Activated naive CD8-positive, alpha-beta T cell (primary cell): ENCODE measurements around the gene TFAP2D.

Experiments
- H3K27ac Mint-ChIP-seq: one replicate; pipeline ENCODE4 v1.8.0; 2021; ENCODE audit warnings: mixed read lengths
- H3K27me3 Mint-ChIP-seq: one replicate; pipeline ENCODE4 v1.8.0; 2021; ENCODE audit warnings: mixed read lengths
- H3K36me3 Mint-ChIP-seq: one replicate; pipeline ENCODE4 v1.8.0; 2021; ENCODE audit warnings: mixed read lengths
- H3K4me1 Mint-ChIP-seq: one replicate; pipeline ENCODE4 v1.8.0; 2021; ENCODE audit warnings: low read depth, mixed read lengths
- H3K4me3 Mint-ChIP-seq: one replicate; pipeline ENCODE4 v1.8.0; 2021; ENCODE audit warnings: mild to moderate bottlenecking, mixed read lengths
- H3K9me3 Mint-ChIP-seq: one replicate; pipeline ENCODE4 v1.8.0; 2021; ENCODE audit warnings: low read depth, mixed read lengths

TFAP2D gene

DNA sequence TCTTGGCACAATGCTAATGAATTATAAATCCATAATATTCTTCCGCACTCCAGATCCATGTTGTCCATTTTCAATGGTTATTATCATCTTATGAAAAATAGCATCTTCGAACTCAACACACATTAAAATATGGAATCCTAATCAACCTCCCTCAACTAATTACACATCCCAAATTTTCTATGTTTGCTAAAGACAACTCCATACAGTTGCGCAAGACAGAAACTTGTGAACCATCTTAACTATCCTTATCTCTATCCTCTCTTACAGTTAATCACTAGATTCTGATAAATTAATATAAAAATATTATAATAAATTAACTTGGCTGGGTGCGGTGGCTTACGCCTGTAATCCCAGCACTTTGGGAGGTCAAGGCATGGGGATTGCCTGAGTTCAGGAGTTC lies 67.1 kb downstream of the TFAP2D start:
- Mint-ChIP-seq H3K9me3 (peaks cover 7% of the 10 kb centered on the region), H3K27ac (no peak overlapping the region), H3K4me1 (no peaks in the 10 kb centered on the region), H3K27me3 (peaks cover 3% of the 10 kb centered on the region), H3K36me3 (no peaks in the 10 kb centered on the region), H3K4me3 (no peak overlapping the region)

DNA sequence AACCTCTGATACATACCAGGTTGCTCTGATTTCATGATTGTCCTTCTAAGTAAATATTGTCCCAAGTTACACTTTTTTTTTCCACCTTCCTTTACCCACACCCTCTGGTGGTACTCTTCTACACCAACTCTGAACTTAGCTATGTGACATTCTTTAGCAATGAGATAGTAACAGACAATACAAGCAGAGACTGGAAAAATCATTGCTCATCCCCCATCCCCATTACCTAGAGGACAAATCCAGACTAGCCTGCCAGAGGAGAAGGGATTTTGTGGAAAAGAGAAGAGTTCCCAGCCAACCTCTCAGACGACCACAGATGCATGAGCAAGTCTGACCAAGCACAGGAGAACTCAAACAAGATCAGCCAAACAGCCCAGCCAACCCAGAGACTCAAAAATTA lies 72.6 kb downstream of the TFAP2D start:
- Mint-ChIP-seq H3K27me3 (peaks cover 6% of the 10 kb centered on the region), H3K36me3 (no peaks in the 10 kb centered on the region), H3K4me1 (no peaks in the 10 kb centered on the region), H3K4me3 (no peak overlapping the region), H3K9me3 (no peaks in the 10 kb centered on the region), H3K27ac (no peak overlapping the region)

DNA sequence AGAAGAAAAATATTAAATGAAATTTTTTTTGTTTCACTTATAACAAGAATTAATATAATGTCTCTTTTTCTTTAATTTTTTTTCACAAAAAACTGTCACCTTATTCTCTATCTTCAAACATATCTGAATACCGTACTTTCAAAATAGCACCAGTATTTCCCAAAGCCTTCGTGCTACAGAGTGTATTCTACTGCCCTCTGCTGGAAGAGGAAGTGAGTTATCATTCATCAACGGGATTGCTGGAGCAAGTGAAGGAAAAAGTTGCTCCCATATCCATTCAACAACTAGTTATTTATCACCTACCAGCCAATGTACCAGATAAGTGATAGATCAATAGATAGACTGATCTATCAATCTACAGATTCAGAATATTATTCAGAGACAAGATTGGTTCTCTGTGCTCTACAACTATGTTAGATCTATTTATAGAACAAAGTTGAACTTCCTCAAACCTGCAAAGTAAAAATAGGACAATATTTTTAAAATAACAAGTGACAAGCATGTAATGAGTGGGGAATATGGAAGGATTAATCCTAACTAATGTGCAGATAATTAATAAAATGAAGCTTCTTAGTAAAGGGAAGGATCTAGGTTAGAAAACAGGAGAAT lies 78.7 kb downstream of the TFAP2D start:
- H3K9me3 Mint-ChIP-seq = no peaks in the 10 kb centered on the region
- H3K27ac Mint-ChIP-seq = no peak overlapping the region
- peaks cover 3% of the 10 kb centered on the region for H3K27me3 Mint-ChIP-seq
- no peak overlapping the region for H3K4me3 Mint-ChIP-seq
- no peaks in the 10 kb centered on the region for H3K4me1 Mint-ChIP-seq
- H3K36me3 Mint-ChIP-seq = no peaks in the 10 kb centered on the region

- Mint-ChIP-seq H3K4me1 (no peaks in the 10 kb centered on the region), H3K4me3 (no peak overlapping the region), H3K27ac (no peak overlapping the region), H3K27me3 (peaks cover 3% of the 10 kb centered on the region), H3K36me3 (no peaks in the 10 kb centered on the region), H3K9me3 (no peaks in the 10 kb centered on the region)
These were observed 79.4 kb downstream of the TFAP2D start for GRCh38 chr6:50792771-50793170.

GRCh38 chr6:50795574-50795973 lies 82.2 kb downstream of the TFAP2D start:
- H3K36me3 Mint-ChIP-seq = no peaks in the 10 kb centered on the region
- no peak overlapping the region for H3K27ac Mint-ChIP-seq
- H3K4me3 Mint-ChIP-seq = no peak overlapping the region
- H3K27me3 Mint-ChIP-seq = peaks cover 2% of the 10 kb centered on the region
- H3K9me3 Mint-ChIP-seq = no peaks in the 10 kb centered on the region
- no peaks in the 10 kb centered on the region for H3K4me1 Mint-ChIP-seq

- Mint-ChIP-seq H3K4me3 (no peak overlapping the region), H3K9me3 (no peaks in the 10 kb centered on the region), H3K27ac (no peak overlapping the region), H3K36me3 (no peaks in the 10 kb centered on the region), H3K4me1 (no peaks in the 10 kb centered on the region), H3K27me3 (peaks cover 6% of the 10 kb centered on the region)
These were observed 91.0 kb downstream of the TFAP2D start for GRCh38 chr6:50804283-50804682.

- Mint-ChIP-seq H3K36me3 (no peaks in the 10 kb centered on the region), H3K9me3 (no peaks in the 10 kb centered on the region), H3K27me3 (peaks cover 5% of the 10 kb centered on the region), H3K4me3 (no peak overlapping the region), H3K4me1 (no peaks in the 10 kb centered on the region), H3K27ac (no peak overlapping the region)
These were observed 93.7 kb downstream of the TFAP2D start for GRCh38 chr6:50807035-50807434.

DNA sequence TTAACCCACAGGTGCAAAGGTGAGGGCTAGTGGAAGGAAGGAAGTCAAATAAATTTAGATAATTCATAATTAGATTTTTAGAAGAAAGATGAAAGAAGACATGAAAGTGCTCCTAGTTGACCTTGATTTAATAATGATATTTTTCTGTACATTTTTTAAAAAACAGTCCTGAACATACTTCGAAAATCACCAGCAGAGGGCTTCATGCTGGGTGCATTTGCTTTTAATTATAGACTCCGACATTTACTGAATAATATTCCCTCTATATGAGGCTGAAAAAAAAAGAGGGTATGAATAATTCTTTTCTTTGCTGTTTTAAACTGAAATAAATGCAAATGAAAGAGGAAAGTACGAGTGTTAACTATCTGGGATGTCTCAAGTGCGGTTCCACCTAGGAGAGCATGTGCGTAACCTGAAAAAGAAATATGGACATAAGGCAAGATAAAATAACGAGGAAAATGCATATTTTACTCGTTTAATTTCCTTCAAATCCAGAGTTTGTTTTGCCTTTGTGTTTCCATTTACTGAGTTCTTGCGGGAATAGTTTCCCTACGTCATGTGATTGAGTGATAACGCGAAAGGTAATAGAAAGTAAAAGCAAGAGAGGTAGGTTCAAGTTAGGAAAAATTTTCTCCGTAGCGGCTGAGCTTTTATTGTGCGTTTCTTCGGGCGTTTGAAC lies 102.2 kb downstream of the TFAP2D start:
- Mint-ChIP-seq H3K4me1 (peaks cover 21% of the 10 kb centered on the region), H3K27me3 (peaks cover 33% of the 10 kb centered on the region), H3K36me3 (no peaks in the 10 kb centered on the region), H3K9me3 (no peaks in the 10 kb centered on the region), H3K4me3 (peak overlapping the region; percentile 90), H3K27ac (no peak overlapping the region)

GRCh38 chr6:50816115-50816675 lies 102.9 kb downstream of the TFAP2D start:
- Mint-ChIP-seq H3K4me3 (peak overlapping the region; percentile 90), H3K27ac (no peak overlapping the region), H3K36me3 (no peaks in the 10 kb centered on the region)

DNA sequence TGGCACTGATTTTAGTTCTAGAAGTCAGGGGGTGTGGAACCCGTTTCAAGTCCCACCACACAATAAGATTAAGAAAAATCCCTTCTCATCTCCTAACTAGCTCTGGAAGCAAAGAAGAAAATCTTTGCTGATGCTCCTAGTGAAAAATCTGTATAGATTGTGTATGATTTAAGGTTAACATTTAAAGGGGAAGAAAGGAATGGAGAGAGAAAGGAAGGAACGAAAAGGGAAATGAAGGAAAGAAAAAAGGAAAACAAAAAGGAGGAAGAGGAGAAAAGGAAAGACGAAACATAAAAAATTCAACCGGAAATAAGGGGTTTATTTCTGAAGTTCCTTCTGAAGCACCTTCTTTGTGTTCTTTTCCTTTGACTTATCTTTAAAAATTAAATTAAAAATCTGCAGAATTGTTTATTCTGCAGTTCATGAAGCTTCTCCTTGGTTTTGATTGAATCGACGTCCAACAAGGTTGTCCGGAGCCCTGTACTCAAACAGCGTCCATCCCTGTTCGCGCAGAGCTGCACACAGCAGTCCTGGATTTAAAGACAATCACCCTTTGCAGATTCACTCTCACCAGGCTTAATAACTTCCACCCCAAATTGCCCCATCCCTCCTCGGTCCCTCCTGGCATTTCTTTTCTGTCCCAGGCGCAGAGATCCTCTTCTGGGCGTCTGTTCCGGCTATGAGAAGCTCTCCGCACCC lies 103.8 kb downstream of the TFAP2D start:
- H3K36me3 Mint-ChIP-seq = no peaks in the 10 kb centered on the region
- H3K9me3 Mint-ChIP-seq = no peaks in the 10 kb centered on the region
- no peak overlapping the region for H3K27ac Mint-ChIP-seq
- no peak overlapping the region for H3K4me3 Mint-ChIP-seq
- peaks cover 41% of the 10 kb centered on the region for H3K27me3 Mint-ChIP-seq
- H3K4me1 Mint-ChIP-seq = peaks cover 31% of the 10 kb centered on the region

More at GRCh38 chr6:50816115-50816675, 102.9 kb downstream of the TFAP2D start:
- Mint-ChIP-seq H3K27me3 (peaks cover 34% of the 10 kb centered on the region), H3K9me3 (no peaks in the 10 kb centered on the region), H3K4me1 (peaks cover 25% of the 10 kb centered on the region)

GRCh38 chr6:50817646-50817950 lies 104.3 kb downstream of the TFAP2D start:
- Mint-ChIP-seq H3K9me3 (no peaks in the 10 kb centered on the region), H3K27me3 (peaks cover 42% of the 10 kb centered on the region), H3K27ac (no peak overlapping the region)

GRCh38 chr6:50818020-50818419 lies 104.7 kb downstream of the TFAP2D start:
- Mint-ChIP-seq H3K4me1 (peaks cover 32% of the 10 kb centered on the region), H3K27me3 (peaks cover 44% of the 10 kb centered on the region), H3K27ac (no peak overlapping the region), H3K36me3 (no peaks in the 10 kb centered on the region), H3K4me3 (no peak overlapping the region), H3K9me3 (no peaks in the 10 kb centered on the region)

More at GRCh38 chr6:50817646-50817950, 104.3 kb downstream of the TFAP2D start:
- no peak overlapping the region for H3K4me3 Mint-ChIP-seq
- H3K36me3 Mint-ChIP-seq = no peaks in the 10 kb centered on the region
- H3K4me1 Mint-ChIP-seq = peaks cover 32% of the 10 kb centered on the region

DNA sequence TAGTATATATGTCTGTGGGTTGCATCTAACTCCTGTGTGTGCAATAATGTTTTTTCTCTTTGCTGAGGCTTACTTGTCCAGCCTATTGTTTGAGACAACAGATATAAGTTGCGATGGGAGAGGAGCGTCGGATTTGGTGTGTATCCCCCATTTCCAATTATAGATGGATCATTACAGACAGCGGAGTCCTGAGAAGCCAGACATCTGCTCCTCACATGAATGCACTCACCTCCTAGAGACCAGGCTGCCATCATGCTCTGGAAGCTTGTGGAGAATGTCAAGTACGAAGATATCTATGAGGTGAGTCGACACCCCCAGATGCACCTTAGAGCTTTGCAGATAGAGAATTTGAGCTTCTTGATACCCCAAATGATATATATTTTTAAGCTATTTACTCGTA lies 105.3 kb downstream of the TFAP2D start, which contains the start of gene TFAP2B:
TSS of gene TFAP2B (plus strand) at position 199 of the 400 bp plus-strand sequence. CDS start at position 220, 21 bp downstream.
- H3K27ac Mint-ChIP-seq = no peak within 1 kb of the TSS
- H3K4me1 Mint-ChIP-seq = peaks cover 32% of the 10 kb centered on the region
- no peaks in the 10 kb centered on the region for H3K36me3 Mint-ChIP-seq
- H3K4me3 Mint-ChIP-seq = no peak within 1 kb of the TSS
- no peaks in the 10 kb centered on the region for H3K9me3 Mint-ChIP-seq
- peaks cover 47% of the 10 kb centered on the region for H3K27me3 Mint-ChIP-seq

DNA sequence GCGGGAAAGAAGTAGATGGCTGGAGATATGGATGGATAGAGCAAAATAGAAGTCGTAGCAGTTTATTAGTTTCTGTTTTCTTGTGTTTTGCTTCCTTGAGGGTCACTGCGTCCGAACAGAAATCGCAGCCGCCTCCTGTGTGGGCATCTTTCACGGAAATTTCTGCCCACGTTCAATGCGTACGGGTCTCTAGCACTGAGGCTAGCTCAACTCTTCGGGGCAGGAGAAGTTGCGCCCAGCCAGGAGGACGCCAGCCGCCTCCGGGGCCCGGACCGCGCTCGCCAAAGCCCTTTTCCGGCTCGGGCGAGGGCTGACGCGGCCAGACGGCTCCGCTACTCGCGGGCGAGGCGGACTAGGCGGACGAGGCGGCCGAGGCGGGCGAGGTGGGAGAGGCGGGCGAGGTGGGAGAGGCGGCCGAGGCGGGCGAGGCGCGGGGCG lies 106.2 kb downstream of the TFAP2D start:
- Mint-ChIP-seq H3K4me3 (no peak overlapping the region), H3K36me3 (no peaks in the 10 kb centered on the region), H3K27me3 (peaks cover 51% of the 10 kb centered on the region), H3K4me1 (peaks cover 32% of the 10 kb centered on the region), H3K27ac (no peak overlapping the region), H3K9me3 (no peaks in the 10 kb centered on the region)
